D721Med (cell line): ENCODE results near the gene SLC12A4.

Source experiments
- DNase-seq: peaks from one replicate; pipeline ENCODE4 v3.0.0; 2011; ENCODE audit warnings: low spot score; ENCODE audit not compliant: insufficient read length
- FAIRE-seq: peaks from 2 replicates; lab custom pipeline; 2011; peaks lifted over from hg19 to GRCh38; lab: Jason Lieb, UNC
- TF ChIP-seq, protein P1 (sequence below): IDR thresholded peaks from 2 replicates; pipeline ENCODE4 v1.5.1; 2012; ENCODE audit warnings: mild to moderate bottlenecking, control low read depth; ENCODE audit not compliant: insufficient read depth; ENCODE audit errors: missing control alignments

SLC12A4 gene

DNA sequence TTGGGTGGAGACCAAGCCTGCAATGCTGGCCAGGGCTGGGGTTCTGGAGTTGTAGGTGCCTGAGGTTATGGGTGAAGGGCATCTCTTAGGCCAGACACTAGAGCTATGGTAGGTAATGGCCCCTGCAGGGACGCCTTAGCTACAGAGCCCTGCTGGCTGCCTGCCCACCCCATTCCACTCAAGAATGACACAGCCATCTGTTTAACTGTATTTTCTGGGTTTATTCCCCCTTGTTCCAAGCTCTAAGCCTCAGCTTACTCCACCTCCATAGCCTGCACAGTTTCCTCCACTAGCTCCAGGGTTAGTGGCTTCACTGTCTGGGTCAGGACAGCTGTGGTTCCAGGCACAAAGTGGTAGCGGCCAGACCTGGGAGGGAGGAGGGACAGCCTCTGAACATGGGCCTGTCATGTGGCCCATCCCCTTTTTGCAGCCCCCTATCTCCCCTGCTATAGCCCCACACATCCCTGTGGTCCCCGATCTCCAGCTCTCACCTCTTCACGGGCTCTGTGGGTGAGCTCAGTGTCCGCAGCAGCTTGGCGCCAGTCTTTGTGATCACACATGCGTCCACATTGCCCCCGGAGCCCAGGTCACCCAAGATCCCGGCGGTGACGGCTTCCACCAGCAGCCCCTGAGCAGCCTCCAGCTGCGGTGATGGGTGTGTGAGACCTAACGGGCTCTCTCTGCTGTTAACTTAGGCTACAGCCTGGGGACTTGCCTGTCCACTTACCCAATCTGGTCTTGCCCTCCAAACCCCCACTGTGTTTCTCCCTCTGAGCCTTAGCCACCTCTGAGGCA lies 33.9 kb downstream of the SLC12A4 start:
- FAIRE-seq (no peak), DNase-seq (no peak)

DNA sequence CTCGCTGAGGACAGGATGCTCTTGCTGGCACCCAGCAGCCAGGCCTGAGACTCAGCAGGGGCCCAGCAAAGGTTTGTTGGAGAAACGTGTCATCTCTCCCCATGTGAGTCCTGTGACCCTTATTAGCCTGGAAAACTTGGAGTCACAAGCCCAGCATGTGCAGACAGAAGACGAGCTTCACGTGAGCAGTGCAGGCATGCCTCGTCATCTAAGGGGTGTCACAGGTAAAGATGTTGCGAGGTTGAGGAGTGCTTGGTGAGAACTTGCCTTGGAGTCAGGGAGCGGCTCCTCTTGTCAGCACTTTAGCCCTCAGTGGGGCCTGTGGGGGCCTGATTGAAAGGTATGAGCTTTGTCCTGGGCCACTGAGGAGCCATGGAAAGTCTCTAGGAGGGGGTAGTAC lies 34.6 kb downstream of the SLC12A4 start:
- FAIRE-seq (no peak), DNase-seq (no peak)
- TF ChIP-seq, protein P1, sequence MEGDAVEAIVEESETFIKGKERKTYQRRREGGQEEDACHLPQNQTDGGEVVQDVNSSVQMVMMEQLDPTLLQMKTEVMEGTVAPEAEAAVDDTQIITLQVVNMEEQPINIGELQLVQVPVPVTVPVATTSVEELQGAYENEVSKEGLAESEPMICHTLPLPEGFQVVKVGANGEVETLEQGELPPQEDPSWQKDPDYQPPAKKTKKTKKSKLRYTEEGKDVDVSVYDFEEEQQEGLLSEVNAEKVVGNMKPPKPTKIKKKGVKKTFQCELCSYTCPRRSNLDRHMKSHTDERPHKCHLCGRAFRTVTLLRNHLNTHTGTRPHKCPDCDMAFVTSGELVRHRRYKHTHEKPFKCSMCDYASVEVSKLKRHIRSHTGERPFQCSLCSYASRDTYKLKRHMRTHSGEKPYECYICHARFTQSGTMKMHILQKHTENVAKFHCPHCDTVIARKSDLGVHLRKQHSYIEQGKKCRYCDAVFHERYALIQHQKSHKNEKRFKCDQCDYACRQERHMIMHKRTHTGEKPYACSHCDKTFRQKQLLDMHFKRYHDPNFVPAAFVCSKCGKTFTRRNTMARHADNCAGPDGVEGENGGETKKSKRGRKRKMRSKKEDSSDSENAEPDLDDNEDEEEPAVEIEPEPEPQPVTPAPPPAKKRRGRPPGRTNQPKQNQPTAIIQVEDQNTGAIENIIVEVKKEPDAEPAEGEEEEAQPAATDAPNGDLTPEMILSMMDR: no peak

More for the DNA sequence above, 33.9 kb downstream of the SLC12A4 start:
- TF ChIP-seq, protein P1: no peak

DNA sequence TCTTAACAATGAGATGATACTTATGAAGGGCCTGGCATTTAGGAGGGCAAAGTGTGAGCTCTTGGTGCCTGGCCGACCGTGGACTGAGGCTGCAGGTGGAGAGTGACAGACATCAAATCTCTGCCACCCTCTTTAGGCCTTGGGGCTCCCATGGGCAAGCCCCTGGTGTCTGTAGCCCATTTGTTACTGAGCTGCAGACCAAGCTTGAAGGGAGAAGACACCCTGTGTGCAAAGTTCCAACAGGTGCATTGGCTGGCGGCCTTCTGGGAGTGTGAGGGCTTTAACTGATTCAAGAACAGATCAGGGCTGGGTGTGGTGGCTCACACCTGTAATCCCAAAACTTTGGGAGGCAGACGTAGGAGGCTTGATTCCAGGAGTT lies 36.0 kb downstream of the SLC12A4 start:
- DNase-seq (no peak), FAIRE-seq (no peak)
- TF ChIP-seq, protein P1: no peak

DNA sequence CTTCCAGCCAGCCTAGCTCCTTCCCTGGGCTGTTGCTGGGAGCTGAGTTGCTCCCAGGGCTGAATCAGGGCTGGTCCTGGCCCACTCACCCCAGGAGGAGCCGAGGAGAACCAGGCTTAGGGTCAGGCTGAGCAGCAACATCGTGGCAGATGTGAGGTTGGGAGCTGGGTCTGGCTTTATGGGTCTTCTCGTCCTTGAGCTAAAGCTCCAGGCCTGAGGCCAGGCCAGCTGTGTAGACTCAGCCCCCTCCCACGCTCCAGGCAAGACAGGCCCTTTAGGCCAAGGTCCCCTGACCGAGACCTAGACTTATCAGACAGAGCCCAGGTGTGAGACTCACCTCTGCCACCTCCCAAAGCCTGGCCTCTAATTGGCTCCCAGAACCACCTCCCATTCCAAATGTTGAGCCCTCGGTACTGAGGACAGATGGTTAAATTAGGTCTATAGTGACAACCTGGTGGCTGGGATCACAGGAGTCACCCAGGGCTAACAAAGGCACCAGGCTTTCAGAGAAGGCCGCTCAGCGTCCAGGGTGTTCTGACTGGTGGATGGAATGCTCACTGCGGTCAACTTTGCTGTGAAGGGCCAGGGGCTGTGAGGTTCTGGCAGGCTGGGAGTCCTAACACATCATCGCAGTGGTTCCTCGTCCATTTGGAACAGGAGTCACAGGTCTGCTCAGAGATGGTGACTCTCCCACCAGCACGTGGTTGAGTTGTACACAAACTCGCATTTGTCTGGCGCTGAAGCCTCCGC lies 36.5 kb downstream of the SLC12A4 start, which contains the start of gene CTRL:
Gene CTRL, minus strand, starts transcription at position 151 of the 750 bp plus-strand sequence. Its CDS starts 10 bp downstream, at position 141.
- FAIRE-seq: no peak
- TF ChIP-seq, protein P1: no peak
- no peak for DNase-seq

DNA sequence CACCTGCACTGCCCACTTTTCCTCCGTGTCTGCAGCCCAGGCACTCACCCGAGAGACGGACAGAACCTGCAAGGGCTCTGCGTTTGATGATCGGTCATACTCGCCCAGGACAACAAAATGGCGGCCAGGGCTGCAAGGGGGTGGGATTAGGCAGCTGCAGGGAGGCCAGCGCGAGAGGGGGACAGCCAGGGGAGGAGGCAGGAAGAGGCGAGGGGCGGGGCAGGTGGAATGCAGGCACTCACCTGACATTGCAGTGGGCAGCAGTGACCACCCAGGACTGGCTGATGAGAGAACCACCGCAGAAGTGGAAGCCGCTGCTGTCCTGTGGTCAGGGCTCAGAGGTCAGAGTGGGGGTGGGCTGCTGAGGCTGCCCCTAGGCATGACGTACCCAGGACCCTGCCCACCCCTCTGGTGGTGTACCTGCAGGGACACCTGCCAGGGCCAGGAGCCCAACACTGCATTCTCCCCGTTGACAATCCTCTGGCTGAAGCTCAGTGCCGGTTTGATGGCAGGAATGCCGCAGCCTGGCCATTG lies 37.7 kb downstream of the SLC12A4 start:
- DNase-seq (no peak), FAIRE-seq (no peak)
- TF ChIP-seq, protein P1: no peak

DNA sequence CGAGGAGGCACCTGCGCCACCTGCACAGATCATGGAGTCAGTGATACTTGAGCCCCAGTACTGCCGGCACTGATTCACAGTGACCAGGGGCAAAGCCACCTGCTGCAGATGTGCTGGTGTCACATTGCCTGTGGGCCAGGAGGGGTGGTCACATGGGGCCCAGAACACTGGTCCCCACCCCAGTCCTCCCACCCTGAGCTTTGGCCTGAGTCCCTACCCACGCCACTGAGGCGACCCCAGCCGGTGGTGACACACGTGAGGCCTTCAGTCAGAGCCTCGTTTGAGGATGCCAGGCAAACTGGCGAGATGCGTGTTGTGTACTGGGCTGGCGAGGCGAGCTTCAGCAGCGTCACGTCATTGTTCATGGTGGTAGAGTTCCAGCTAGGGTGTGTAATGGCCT lies 38.2 kb downstream of the SLC12A4 start:
- DNase-seq (no peak), FAIRE-seq (no peak)
- TF ChIP-seq, protein P1: no peak
